ENCODE data around the gene PTPRN2.
"Not testable (repeated sequence)": the region's sequence is repeated elsewhere in the genome, so short reads cannot be mapped to it uniquely, and the experiment has no call there.

PTPRN2 gene

DNA sequence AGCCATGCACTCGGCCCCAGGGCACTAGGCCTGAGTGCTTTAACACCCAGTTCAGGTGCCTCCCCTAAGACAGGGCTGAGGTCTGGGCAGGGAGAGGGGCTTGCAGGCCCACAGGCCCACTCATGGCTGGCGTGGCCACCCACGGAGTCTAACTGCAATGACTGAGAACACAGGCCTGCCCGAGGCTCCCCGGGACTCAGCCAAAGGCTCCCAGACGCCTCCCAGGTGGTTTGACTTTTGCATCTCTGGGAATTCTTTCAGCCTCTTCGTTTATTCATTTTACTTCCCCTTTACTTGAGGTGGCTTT is 37.3 kb downstream of the PTPRN2 start:
- no peak for DNase-seq

DNA sequence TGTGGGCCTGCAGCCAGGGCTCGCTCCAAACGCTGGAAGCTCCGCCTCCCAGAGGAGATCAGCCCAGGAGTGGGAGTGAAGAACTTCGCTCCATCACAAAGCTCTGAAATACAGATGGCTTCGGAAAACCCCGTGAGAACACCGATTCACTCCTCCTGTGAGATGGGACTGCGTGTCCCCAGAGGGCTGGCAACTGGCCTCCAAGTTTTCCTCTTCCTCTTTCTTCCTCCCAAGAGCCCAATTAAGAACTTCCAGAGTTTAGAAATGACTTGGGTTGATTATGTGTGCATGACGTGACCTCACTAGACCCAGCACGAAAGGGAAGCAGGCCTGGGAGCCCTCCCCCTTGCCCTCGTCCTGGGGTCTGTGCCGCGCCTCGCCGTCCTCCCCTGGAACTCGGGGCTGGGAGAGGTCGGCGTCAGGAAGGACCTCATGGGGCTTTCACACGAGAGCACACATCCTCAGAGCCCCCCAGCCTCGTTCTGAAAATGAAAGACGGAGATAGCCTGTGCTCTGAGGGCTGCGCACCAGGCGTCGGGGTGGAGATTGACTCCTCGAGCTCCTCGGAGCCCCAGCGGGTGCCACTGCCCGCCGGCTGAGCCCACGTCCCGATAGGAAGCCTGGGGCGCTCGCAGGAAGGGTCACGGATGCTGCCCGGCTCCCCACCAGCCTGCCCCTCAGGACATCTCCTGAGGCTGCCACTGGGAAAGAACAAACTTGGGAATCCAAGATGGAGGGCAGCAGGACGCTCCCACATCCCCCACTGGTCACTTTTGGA is 37.8 kb downstream of the PTPRN2 start:
- no peak for DNase-seq

DNA sequence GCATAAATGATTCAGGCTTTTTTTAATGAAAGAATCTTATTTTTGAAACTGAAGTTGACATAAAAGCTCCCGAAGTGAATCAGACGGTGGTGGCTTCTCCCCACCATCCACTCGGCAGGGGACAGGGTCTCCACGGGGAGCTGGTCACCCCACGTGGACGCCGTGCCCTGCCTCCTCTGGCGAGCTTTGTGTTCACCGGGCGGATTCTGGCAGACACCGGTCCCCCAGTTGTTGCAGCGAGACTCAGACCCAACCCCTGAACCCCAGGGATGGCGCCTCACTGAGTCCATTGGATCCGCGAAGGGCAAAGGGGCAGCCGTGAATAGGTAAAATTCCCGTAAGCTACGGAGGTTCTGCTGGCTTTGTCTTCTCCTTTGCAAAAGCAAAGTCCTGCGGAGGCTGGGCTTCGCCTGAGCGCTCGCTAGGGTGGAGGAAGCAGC is 38.4 kb downstream of the PTPRN2 start:
- no peak for DNase-seq

DNA sequence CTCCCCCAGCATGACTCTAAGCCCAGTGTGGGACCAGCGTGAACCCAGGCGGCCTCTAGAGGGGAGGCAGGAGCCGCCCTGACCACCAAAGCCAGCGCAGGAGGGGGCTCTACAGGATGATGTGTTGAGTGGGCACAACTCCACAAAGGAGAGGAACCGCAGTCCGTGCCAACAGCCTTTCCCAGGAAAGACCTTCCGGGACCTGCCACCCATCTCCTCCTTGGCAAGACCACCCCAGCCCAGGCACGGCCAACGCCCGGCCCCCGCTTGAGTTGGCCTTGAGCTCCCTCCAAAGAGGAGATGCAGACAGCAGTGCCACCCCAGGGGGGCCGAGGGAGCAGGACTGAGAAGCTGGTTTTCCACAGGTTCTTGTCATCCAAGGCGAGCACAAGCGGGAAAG is 38.9 kb downstream of the PTPRN2 start:
- no peak for DNase-seq

DNA sequence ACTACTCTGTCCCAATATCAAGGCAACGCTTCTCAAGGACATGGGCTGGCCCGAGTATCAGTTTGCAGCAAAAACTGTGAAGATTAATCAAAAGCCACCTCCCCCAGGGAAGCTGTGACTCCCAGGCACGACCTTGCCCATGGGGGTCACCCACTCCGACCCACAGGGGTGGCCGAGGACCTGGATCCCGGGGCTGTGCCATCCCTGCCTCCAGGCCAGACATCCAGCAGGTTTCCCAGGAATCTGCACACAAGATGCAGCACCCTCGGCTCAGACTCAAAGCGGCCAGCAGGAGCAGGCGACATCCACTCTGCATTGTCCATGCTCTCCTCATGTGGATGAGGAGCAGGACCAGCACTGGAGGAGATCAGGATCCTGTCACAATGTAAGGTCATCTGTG is 39.8 kb downstream of the PTPRN2 start:
- DNase-seq: no peak

DNA sequence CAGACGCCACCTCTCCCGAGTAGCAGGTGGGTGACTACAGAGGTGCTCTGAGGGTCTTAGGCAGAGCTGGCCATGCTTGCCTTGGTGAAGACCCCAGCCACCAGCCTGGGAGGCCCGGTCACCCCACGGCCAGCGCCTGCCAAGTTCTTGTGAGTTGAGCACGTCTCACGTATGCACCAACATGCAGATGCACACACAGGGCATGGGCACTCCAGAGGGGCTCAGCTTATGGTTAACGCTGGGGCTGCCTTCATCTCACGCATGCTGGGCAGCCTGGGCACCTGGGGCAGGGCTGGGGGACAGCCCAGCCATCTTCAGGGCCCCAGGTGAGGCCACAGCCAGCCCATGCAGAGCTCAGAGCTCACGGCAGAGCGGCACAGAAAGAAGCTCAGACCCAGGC is 41.0 kb downstream of the PTPRN2 start:
- no peak for DNase-seq

DNA sequence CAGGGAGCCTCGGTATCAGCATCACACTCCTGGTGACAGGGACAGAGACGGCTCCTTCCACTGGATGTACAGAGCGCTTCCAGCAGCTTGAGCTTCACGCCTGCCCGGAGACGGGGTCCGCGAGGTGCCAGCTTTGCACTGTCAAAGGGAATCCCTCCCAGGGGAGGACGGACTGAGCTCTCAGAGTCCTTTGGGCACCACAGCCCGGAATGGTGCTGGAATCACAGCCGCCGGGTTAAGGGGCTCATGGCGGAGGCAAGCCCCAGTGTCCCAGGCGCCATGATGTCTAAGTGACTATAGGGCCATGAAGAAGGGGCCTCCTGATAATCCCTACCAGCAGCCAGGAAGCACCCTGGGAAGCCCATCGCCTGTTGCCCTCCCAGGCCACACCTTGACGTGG is 41.4 kb downstream of the PTPRN2 start:
- DNase-seq: no peak

DNA sequence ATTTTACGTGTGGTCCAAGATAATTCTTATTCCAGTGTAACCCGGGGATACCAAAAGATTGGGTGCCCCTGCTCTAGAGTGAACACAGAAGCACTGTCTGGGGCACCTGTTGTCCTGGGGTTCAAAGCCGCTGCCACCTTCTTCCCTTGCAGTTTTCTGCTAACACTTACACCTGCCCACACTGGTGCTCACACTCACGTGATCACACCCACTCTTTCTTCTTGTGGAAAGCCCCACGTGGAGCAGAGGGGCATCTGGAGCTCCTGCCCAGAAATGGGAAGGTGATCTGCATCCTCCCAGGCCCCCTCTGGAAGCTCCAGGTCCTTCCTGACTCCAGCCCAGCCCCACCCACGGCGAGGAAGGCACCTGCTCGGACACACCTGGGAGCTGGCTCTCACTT is 42.9 kb downstream of the PTPRN2 start:
- no peak for DNase-seq

DNA sequence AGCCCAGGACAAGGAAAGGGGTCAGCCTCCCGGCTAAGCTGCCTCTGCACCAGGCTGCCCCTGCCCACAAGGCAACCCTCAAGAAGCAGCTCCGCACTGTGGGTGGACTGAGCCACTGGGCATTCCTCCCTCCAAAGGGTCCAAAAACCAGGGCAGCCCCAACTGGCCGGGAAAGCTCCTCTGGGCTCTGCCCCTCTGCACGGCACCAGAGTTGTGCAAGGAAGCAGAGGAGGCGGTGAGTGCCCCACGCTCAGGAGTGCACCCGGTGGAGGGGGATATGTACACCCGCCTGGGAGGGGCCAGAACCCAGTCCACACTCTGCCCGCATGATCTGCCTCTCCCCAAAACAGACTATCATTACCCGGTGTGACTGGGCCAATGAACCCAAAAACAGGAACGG is 43.8 kb downstream of the PTPRN2 start:
- DNase-seq: no peak

DNA sequence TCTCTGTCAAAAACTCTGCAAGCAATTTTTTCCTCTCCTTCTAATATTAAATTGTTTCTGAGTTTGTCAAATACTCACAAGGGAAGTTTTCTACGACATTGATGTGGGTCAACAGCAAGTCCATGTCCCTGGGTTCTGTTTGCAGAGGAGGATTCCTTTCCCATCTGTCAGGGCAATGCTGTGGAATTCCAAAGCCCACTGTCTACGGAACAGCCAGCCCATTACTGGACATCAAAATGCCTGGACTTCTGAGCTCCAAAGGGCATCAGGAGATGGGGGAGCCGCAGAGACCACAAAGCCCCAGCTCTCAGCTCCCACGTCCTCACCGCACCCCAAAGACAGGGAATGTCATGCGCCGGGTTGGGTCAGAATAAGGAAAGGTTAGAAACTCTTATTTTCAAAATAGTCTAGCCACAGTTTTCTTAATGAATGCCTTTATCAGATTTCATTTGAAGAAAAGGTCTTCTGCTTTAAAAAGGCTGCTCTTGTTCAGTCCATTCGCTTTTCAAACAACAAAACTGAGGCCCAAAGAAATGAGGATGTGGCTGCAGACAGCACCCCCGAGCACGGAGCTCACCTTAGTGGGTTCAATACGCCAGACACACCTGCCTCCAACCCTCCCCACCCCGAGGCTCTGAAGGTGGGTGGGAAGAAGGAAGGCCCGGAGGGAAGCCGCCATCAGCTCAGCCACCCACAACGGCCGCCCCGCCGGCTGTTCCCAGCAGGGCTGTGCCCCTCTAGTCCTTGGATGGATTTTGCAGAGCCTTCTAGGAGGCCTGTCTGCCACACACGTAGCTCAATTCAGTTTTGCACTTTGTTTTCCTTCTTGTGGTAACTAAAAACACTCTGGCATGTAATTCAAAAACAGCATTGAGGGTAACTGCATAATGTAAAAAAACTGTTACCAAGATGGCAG is 44.7 kb downstream of the PTPRN2 start:
- no peak for DNase-seq

DNA sequence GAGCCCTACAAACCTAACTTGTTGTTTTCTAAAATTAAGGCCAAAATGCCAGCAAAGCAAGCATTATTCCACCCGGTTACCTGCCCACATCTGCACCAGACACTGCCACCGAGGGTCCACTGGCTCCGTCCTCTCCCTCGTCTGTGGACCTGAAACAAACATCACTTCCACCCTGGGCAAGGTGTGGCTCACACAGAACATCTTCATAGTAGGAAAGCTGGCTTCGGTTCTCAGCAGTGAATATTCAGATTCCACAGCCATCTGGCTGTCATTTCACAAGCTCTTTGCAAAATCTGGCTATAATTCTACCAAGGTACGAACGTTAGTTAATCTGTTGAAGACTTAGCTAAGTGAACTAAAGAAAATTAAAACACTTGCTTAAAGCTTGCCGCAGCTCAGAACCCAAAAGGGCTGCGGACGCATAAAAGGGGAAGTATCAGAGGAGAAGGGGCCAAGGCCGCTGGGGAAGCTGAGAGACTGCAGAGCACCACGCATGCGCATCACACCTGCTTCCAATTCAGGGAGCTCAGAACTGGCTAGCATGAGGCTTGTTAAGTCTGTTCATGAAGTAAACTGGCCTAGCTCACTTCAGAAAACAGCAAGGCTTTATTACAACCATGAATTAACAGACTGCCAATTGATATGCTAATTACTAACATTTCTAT is 46.1 kb downstream of the PTPRN2 start:
- DNase-seq: no peak

DNA sequence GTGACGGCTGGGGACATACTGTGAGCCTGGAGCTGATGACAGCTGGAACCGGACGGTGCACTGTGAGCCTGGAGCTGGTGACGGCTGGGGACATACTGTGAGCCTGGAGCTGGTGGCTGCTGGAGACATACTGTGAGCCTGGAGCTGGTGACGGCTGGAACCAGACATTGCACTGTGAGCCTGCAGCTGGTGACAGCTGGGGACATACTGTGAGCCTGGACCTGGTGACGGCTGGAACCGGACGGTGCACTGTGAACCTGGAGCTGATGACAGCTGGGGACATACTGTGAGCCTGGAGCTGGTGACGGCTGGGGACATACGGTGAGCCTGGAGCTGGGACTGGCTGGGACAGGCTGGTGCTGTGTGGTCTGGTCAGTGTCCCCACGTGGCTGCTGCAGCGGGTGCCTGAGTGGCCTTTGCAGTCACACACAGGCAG is 47.9 kb downstream of the PTPRN2 start:
- no peak for DNase-seq

DNA sequence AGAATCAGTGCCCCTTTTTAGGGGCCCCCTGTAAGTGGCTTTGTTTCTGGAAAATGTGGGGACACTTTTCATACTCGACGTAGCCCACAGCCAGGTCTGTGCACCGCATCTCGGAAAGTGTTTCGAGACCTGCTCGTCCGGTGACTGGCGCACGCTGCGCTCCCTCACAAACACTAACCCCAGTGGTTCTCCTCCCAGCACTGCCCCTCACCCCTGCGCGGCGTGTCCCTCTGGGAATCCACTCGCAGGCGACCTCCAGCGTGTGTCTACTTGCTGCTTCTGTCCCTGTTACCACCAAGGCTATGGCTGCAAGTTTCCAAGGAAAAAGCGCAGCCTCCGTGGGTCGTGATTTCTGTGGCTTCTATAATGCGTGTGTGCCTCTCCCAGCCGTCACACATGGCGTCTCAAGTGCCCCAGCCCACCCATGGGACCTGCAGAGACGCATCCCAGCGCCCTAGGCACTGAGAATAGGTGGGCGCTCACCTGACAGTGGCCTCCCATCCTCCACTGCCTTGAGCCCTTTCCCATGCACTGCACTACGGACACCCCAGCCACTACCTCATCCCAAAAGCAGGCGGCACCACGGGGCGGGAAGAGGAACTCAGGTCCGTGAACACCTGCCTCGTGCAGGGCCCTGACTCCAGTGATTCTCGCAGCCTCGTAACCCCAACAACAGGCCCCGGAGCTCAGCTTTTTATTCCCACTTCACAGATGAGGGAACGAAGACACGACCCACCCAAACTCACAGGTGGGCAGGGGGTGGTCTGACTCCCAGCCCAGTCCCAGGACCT is 49.3 kb downstream of the PTPRN2 start:
- DNase-seq: no peak

DNA sequence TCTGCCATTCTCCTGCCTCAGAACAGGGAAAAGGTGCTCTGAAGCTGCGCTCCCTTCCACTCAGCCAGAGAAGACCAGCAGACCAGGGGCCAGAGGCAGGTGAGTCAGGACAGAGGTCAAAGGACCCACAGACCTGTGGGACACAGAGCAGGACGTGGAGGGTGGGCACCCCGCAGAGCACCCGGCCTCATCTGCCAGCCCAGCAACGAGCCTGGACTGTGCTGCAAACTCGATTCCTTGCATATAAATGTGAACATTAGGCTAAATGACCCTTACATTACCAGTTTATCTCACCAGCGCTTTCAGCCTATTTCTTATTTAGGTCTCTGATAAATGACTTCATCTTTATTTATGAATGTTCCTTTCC is 50.1 kb downstream of the PTPRN2 start:
- no peak for DNase-seq

DNA sequence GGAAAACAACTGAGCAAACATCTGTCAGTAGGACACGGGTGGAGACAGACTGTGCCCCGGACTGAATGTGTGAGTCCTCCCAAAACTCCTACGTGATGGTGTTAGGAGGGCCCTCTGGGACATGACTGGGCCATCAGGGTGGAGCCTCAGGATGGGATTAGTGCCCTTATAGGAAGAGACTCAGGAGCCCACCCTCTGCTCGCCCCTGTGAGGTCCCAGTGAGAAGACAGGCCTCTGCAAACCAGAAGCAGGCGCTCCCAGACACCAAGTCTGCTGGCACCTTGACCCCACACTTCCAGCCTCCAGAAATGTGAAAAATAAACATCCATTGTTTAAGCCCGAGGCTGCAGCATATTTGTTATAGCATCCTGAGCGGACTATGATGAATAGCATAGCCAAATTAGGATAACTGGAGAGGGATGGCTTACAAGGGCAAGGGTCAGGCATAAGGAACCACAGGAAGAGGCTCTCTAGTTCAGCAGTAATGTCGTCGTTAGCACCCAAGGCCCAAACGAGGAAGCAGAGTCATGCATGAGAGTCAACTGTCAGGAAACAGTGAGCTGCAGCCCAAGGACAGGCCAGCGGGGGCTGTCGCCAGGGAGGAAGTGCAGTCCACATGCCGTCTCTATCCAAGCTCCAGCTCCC is 50.6 kb downstream of the PTPRN2 start:
- no peak for DNase-seq

DNA sequence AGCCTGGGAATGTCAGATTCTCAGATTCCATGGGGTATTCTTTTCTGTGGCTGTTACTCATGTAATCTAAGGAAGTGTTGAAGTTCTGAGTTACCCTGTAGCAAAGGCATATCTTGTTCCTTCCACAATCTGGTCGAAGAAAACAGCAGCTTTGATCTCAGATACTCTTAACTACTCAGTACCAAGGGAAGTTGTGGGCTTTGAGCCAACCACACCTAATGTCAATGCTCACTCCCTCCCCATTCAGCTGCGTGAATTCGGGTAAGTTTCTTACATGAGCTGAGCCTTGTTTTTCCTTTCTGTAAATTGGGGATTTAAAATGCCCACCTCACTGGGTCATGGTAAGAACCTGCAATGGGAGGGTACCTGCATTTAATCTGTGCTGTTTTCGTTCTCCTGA is 52.5 kb downstream of the PTPRN2 start:
- no peak for DNase-seq

DNA sequence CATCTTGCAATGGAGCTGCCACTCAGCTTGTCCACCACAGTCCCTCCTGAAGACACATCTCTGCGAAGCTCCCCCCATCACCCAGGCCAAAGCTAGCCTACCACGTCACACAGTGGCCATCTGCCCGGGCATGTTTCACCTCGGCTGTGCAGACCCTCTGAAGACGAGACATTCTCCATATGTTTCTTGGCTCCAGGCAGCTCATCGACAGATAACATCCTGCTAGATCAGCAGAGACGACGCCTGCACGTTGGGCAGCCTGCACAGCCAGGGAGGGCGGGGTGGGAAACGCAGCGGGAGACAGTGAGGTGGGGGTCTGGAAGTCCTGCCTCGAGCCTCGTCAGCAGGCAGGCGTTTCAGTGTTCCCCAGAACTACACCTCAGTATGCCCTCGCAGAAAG is 53.0 kb downstream of the PTPRN2 start:
- no peak for DNase-seq

DNA sequence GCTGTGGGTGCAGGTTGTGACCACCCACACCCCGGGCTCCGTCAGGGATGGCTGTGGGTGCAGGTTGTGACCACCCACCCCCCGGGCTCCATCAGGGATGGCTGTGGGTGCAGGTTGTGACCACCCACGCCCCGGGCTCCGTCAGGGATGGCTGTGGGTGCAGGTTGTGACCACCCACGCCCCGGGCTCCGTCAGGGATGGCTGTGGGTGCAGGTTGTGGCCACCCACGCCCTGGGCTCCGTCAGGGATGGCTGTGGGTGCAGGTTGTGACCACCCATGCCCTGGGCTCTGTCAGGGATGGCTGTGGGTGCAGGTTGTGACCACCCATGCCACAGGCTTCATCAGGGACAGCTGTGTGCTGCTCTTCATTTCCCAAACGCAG is 53.5 kb downstream of the PTPRN2 start:
- DNase-seq: not testable (repeated sequence)

DNA sequence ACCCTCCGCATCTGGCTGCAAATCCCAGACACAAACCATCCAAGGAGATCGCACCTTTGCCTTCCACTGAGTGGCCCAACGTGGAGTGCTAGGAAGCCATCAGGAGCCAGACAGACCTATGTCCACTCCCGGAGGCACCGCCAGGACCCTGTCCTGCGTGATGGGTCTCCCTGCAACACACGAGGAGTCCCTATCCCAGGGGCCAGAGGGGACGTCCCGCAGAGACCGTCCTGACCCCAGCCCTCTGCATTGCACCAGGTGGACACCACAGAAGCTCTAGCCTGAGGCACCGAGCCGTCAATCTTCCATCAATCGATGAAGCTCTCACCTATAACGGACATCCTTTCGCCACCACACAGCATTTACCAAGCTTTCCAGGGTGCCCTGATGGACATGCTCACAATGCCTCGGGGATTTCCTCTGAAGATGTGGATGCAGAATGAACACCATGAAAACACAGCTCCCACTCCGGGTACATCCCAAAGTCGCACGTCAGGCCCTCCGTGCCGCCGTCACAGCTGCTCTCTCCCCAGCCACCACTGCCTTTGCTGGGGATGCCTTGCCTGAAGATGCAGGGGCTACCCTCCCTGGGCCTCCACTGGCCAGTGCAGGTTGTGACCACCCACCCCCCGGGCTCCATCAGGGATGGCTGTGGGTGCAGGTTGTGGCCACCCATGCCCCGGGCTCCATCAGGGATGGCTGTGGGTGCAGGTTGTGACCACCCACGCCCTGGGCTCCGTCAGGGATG is 54.1 kb downstream of the PTPRN2 start:
- DNase-seq: no peak

DNA sequence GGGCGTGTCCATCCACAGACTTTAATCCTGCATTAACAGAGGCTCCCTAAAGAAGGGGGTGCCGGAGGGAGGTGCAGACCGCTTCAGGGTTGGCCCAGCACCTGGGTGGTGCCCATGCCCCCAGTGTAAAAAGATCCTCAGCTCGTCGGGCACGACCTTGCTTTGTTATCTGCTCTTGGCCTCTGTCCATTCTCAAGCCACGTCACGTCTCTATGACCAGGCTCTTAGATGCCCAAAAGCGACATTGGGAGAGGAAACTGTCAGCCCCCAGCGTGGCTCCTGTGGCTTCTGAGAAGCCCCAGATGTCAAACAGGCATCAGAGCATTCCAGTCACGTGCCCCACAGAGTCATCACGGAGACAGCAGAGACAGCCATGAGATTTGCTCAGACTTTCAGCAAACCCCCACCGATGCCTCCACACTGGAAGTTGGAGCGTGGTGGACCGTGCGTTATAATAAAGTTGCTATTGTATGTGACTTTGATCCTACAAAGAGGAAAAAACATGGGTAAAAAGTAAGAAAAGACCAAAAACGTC is 55.5 kb downstream of the PTPRN2 start:
- no peak for DNase-seq

DNA sequence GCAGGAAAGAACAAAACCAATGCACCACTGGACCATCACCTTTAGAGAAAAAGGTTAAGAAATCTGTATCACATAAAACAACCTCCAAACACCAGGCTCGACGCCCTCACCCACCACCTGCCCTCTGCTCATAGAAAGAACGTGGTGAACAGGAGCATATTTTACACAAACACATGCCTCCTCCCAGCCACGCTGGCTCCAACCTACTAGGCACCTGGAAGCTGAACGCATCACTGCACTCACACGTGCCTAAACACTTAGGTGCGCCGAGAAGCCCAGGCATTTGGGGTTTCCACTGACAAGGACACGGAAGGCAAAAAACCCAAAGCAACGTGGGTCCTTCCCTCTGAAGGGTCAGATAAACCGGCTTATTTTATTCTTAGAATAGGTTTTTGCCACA is 56.0 kb downstream of the PTPRN2 start:
- DNase-seq: no peak
